Sigmoid colon (tissue), 4 donors: ENCODE results near the gene USP32.

Experiments
- EP300 ChIP-seq, 4 donors: sonication (generic); formaldehyde crosslinking; IDR thresholded peaks; one replicate each; pipeline ENCODE4 v1.6.1; 2017; ENCODE audit warnings: antibody characterized with exemption in 4 of 4
- POLR2A ChIP-seq, 2 donors: fragments of 450-650 bp; IDR thresholded peaks; one replicate each; pipeline ENCODE4 v1.6.1; 2016; ENCODE audit warnings: antibody characterized with exemption in 2 of 2, mild to moderate bottlenecking in 2 of 2, moderate library complexity in 2 of 2
- TF ChIP-seq, protein P1 (sequence below), 4 experiments: fragments of 450-650 bp in 3 of 4; fragments of 200-600 bp in 1 of 4; IDR thresholded peaks; one replicate each; pipeline ENCODE4 v1.5.1; 2016 to 2019; ENCODE audit warnings: antibody characterized with exemption in 4 of 4, mild to moderate bottlenecking in 3 of 4, moderate library complexity in 2 of 4

DNA sequence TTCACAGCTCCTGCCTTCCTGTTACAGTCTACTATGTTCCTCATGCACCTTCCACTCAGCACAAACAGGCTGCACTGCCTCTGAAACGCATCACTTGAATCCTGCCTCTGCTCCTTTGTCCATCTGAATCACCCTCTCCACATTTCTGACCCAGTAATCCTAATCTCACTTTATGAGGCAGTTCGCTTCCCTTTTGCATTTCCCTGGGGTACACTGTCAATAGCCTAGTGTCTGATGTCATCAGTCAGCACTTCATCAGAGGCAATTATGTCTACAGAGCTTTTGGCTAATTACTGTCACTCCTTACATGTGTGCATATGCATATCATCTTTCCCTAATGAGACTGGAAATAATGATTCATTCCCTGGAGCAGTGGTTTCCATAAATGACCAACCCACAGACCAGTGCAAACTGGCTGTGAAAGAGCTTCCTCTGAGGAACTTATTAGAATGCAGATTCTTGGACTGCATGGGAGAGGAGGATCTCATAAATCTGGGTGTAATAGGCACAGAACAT, 218.6 kb downstream of the USP32 start:
- TF ChIP-seq EP300 (IDR thresholded peaks at IDR 0.05) (no peak), POLR2A (IDR thresholded peaks at IDR 0.05) (no peak)
- TF ChIP-seq, protein P1, sequence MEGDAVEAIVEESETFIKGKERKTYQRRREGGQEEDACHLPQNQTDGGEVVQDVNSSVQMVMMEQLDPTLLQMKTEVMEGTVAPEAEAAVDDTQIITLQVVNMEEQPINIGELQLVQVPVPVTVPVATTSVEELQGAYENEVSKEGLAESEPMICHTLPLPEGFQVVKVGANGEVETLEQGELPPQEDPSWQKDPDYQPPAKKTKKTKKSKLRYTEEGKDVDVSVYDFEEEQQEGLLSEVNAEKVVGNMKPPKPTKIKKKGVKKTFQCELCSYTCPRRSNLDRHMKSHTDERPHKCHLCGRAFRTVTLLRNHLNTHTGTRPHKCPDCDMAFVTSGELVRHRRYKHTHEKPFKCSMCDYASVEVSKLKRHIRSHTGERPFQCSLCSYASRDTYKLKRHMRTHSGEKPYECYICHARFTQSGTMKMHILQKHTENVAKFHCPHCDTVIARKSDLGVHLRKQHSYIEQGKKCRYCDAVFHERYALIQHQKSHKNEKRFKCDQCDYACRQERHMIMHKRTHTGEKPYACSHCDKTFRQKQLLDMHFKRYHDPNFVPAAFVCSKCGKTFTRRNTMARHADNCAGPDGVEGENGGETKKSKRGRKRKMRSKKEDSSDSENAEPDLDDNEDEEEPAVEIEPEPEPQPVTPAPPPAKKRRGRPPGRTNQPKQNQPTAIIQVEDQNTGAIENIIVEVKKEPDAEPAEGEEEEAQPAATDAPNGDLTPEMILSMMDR (IDR thresholded peaks at IDR 0.05) = no peak
